Measurements from ENCODE around the gene UROC1.

UROC1 gene

GRCh38 chr3:126502656-126503055 is 14.9 kb downstream of the UROC1 start:
- no peak for TF ChIP-seq CTBP1 (IDR thresholded peaks at IDR 0.05; ENCODE audit: borderline replicate concordance)
- TF ChIP-seq ELF4 (IDR thresholded peaks at IDR 0.05), result no peak
- TF ChIP-seq TARDBP (IDR thresholded peaks at IDR 0.05), result no peak
- no peak for TF ChIP-seq ZNF384 (IDR thresholded peaks at IDR 0.05)
- no peak for TF ChIP-seq FOXA1 (IDR thresholded peaks at IDR 0.05)
- no peak for TF ChIP-seq BHLHE40 (IDR thresholded peaks at IDR 0.05; ENCODE audit: borderline replicate concordance)
- TF ChIP-seq SP1 (IDR thresholded peaks at IDR 0.05), result no peak
- no peak for TF ChIP-seq NFRKB (IDR thresholded peaks at IDR 0.05)
- TF ChIP-seq FOXM1 (IDR thresholded peaks at IDR 0.05; ENCODE audit: borderline replicate concordance), result no peak
- no peak for DNase-seq (ENCODE audit: extremely low spot score)
- POLR2A ChIA-PET, result no interaction called here
- CTCF ChIA-PET, result no interaction called here

GRCh38 chr3:126501736-126502135 is 15.8 kb downstream of the UROC1 start:
- ChIA-PET POLR2A (no interaction called here), CTCF (no interaction called here)
- TF ChIP-seq NFRKB (IDR thresholded peaks at IDR 0.05) (no peak), FOXM1 (IDR thresholded peaks at IDR 0.05; ENCODE audit: borderline replicate concordance) (no peak), CTBP1 (IDR thresholded peaks at IDR 0.05; ENCODE audit: borderline replicate concordance) (no peak), FOXA1 (IDR thresholded peaks at IDR 0.05) (no peak), ARNT (IDR thresholded peaks at IDR 0.05) (no peak), LEF1 (IDR thresholded peaks at IDR 0.05; ENCODE audit: borderline replicate concordance) (no peak), FOXK2 (IDR thresholded peaks at IDR 0.05) (no peak), ZNF384 (IDR thresholded peaks at IDR 0.05) (no peak), PKNOX1 (IDR thresholded peaks at IDR 0.05) (no peak), SUZ12 (IDR thresholded peaks at IDR 0.05) (no peak), HDGF (IDR thresholded peaks at IDR 0.05; ENCODE audit: borderline replicate concordance) (no peak), SP1 (IDR thresholded peaks at IDR 0.05) (no peak), BHLHE40 (IDR thresholded peaks at IDR 0.05; ENCODE audit: borderline replicate concordance) (no peak), L3MBTL2 (conservative IDR thresholded peaks at IDR 0.05) (no peak), TARDBP (IDR thresholded peaks at IDR 0.05) (no peak), ELF4 (IDR thresholded peaks at IDR 0.05) (no peak)
- DNase-seq (ENCODE audit: extremely low spot score), result no peak

GRCh38 chr3:126501054-126501453 is 16.5 kb downstream of the UROC1 start:
- POLR2A ChIA-PET, result no interaction called here
- no peak for DNase-seq (ENCODE audit: extremely low spot score)
- TF ChIP-seq ZNF384 (IDR thresholded peaks at IDR 0.05), result no peak
- TF ChIP-seq HDGF (IDR thresholded peaks at IDR 0.05; ENCODE audit: borderline replicate concordance), result no peak
- TF ChIP-seq FOXM1 (IDR thresholded peaks at IDR 0.05; ENCODE audit: borderline replicate concordance), result no peak
- no peak for TF ChIP-seq FOXK2 (IDR thresholded peaks at IDR 0.05)
- TF ChIP-seq FOXA1 (IDR thresholded peaks at IDR 0.05), result no peak
- no peak for TF ChIP-seq NFRKB (IDR thresholded peaks at IDR 0.05)
- TF ChIP-seq CTBP1 (IDR thresholded peaks at IDR 0.05; ENCODE audit: borderline replicate concordance), result no peak
- no peak for TF ChIP-seq L3MBTL2 (conservative IDR thresholded peaks at IDR 0.05)
- TF ChIP-seq ARNT (IDR thresholded peaks at IDR 0.05), result no peak
- TF ChIP-seq SUZ12 (IDR thresholded peaks at IDR 0.05), result no peak
- TF ChIP-seq BHLHE40 (IDR thresholded peaks at IDR 0.05; ENCODE audit: borderline replicate concordance), result no peak
- TF ChIP-seq TARDBP (IDR thresholded peaks at IDR 0.05), result no peak
- no peak for TF ChIP-seq SP1 (IDR thresholded peaks at IDR 0.05)
- TF ChIP-seq ELF4 (IDR thresholded peaks at IDR 0.05), result no peak
- CTCF ChIA-PET, result no interaction called here

GRCh38 chr3:126500016-126500415 is 17.6 kb downstream of the UROC1 start:
- POLR2A ChIA-PET, result no interaction called here
- CTCF ChIA-PET, result no interaction called here
- TF ChIP-seq ZNF384 (IDR thresholded peaks at IDR 0.05) (no peak), SUZ12 (IDR thresholded peaks at IDR 0.05) (no peak)
- no peak for DNase-seq (ENCODE audit: extremely low spot score)

GRCh38 chr3:126499401-126499800 is 18.2 kb downstream of the UROC1 start:
- ChIA-PET CTCF (no interaction called here), POLR2A (no interaction called here)
- no peak for DNase-seq (ENCODE audit: extremely low spot score)
- TF ChIP-seq PKNOX1 (IDR thresholded peaks at IDR 0.05) (no peak), SP1 (IDR thresholded peaks at IDR 0.05) (no peak), FOXA1 (IDR thresholded peaks at IDR 0.05) (no peak), NFRKB (IDR thresholded peaks at IDR 0.05) (no peak), ZNF384 (IDR thresholded peaks at IDR 0.05) (no peak), LEF1 (IDR thresholded peaks at IDR 0.05; ENCODE audit: borderline replicate concordance) (no peak), FOXK2 (IDR thresholded peaks at IDR 0.05) (no peak), CTBP1 (IDR thresholded peaks at IDR 0.05; ENCODE audit: borderline replicate concordance) (no peak), ARNT (IDR thresholded peaks at IDR 0.05) (no peak)

GRCh38 chr3:126498929-126499328 is 18.6 kb downstream of the UROC1 start:
- ChIA-PET POLR2A (no interaction called here), CTCF (no interaction called here)
- no peak for TF ChIP-seq BHLHE40 (IDR thresholded peaks at IDR 0.05; ENCODE audit: borderline replicate concordance)
- TF ChIP-seq LEF1 (IDR thresholded peaks at IDR 0.05; ENCODE audit: borderline replicate concordance), result no peak
- no peak for TF ChIP-seq ARNT (IDR thresholded peaks at IDR 0.05)
- no peak for TF ChIP-seq FOXM1 (IDR thresholded peaks at IDR 0.05; ENCODE audit: borderline replicate concordance)
- no peak for TF ChIP-seq CTBP1 (IDR thresholded peaks at IDR 0.05; ENCODE audit: borderline replicate concordance)
- no peak for TF ChIP-seq ELF4 (IDR thresholded peaks at IDR 0.05)
- no peak for TF ChIP-seq SP1 (IDR thresholded peaks at IDR 0.05)
- no peak for TF ChIP-seq NFRKB (IDR thresholded peaks at IDR 0.05)
- TF ChIP-seq TARDBP (IDR thresholded peaks at IDR 0.05), result no peak
- TF ChIP-seq HDGF (IDR thresholded peaks at IDR 0.05; ENCODE audit: borderline replicate concordance), result no peak
- TF ChIP-seq PKNOX1 (IDR thresholded peaks at IDR 0.05), result no peak
- no peak for DNase-seq (ENCODE audit: extremely low spot score)

GRCh38 chr3:126498461-126498860 is 19.1 kb downstream of the UROC1 start:
- ChIA-PET POLR2A (no interaction called here), CTCF (interaction anchor here (0.6 kb wide), 1 partner anchor 375 kb away, joined by 3 read pairs; no protein-coding TSS in a partner anchor)
- TF ChIP-seq BHLHE40 (IDR thresholded peaks at IDR 0.05; ENCODE audit: borderline replicate concordance), result no peak

More at GRCh38 chr3:126498461-126498860, 19.1 kb downstream of the UROC1 start:
- no peak for DNase-seq (ENCODE audit: extremely low spot score)
